HepG2 (cell line): ENCODE results near the gene PGS1. TPM values are rescaled to one million over a fixed set of nuclear protein-coding genes. Genes with fewer than 3 reads are reported as not detected.

Source experiments
- HOXA5 ChIP-seq: sonication (generic); formaldehyde crosslinking; IDR thresholded peaks from 2 replicates; pipeline ENCODE4 v1.4.0; 2020; ENCODE audit warnings: missing genetic modification reagents
- MTF2 ChIP-seq: sonication (generic); formaldehyde crosslinking; IDR thresholded peaks from 2 replicates; pipeline ENCODE4 v1.5.0; 2020; ENCODE audit warnings: missing genetic modification reagents, borderline replicate concordance
- NCOR1 ChIP-seq: fragments of 200-600 bp; sonication (generic); IDR thresholded peaks from 2 replicates; pipeline ENCODE4 v1.7.0; 2017; ENCODE audit warnings: antibody characterized with exemption, low read length, borderline replicate concordance
- NFE2 ChIP-seq: sonication (generic); formaldehyde crosslinking; IDR thresholded peaks from 2 replicates; pipeline ENCODE4 v1.4.0; 2020; ENCODE audit warnings: missing genetic modification reagents
- NR2F1 ChIP-seq, 2 experiments: fragments of 450-650 bp in 1 of 2; formaldehyde crosslinking in 1 of 2; IDR thresholded peaks; 2 replicates each; pipeline versions ENCODE4 v1.5.0 to v1.6.1; 2016 to 2020; ENCODE audit warnings: mild to moderate bottlenecking in 1 of 2, missing compliant biosample characterization in 1 of 2, missing genetic modification reagents in 1 of 2, moderate library complexity in 1 of 2
- REPIN1 ChIP-seq: sonication (generic); formaldehyde crosslinking; IDR thresholded peaks from 2 replicates; pipeline ENCODE4 v1.8.0; 2022; ENCODE audit warnings: missing genetic modification reagents, low read depth, mild to moderate bottlenecking, borderline replicate concordance
- RFX5 ChIP-seq: IDR thresholded peaks from 2 replicates; pipeline ENCODE4 v1.6.1; 2011; ENCODE audit warnings: low read depth, low read length, improper control_type of control experiment
- TBP ChIP-seq: sonication (generic); formaldehyde crosslinking; IDR thresholded peaks from 2 replicates; pipeline ENCODE4 v1.5.0; 2020; ENCODE audit warnings: missing genetic modification reagents
- ZNF138 ChIP-seq: sonication (generic); formaldehyde crosslinking; IDR thresholded peaks from 2 replicates; pipeline ENCODE4 v1.5.0; 2020; ENCODE audit warnings: mild to moderate bottlenecking, low read depth, missing genetic modification reagents
- ZNF350 ChIP-seq: sonication (generic); formaldehyde crosslinking; IDR thresholded peaks from 2 replicates; pipeline ENCODE4 v1.4.0; 2020; ENCODE audit warnings: mild to moderate bottlenecking, low read depth, missing genetic modification reagents, borderline replicate concordance
- polyA plus RNA-seq, 8 experiments: library from polyadenylated mRNA; depleted of rRNA in 3 of 8; stranded (reverse) in 7 of 8; unstranded in 1 of 8; fragments of >200 nt; fragmentation: Illumina TruSeq in 4 of 8; extraction: Trizol in 4 of 8; gene quantifications; 2 replicates each; pipeline versions ENCODE4 v1.2.1 to v1.2.3, GENCODE V29; 2011 to 2016; ENCODE audit warnings: low read depth in 4 of 8, missing spikeins in 1 of 8, mixed read lengths in 1 of 8; ENCODE audit not compliant: insufficient read depth in 1 of 8
- total RNA-seq, 5 experiments: library from RNA; depleted of rRNA; stranded (reverse); fragments of >200 nt; fragmentation: Illumina TruSeq; extraction: Trizol; gene quantifications; 2 replicates each; pipeline ENCODE4 v1.2.3, GENCODE V29; 2016; ENCODE audit warnings: low read depth in 1 of 5
- TF ChIP-seq, protein P1 (sequence below): sonication (generic); formaldehyde crosslinking; IDR thresholded peaks from 2 replicates; pipeline ENCODE4 v1.8.1; 2023; ENCODE audit warnings: mild to moderate bottlenecking, missing genetic modification reagents
- TF ChIP-seq, protein P2 (sequence below): IDR thresholded peaks from 2 replicates; pipeline ENCODE4 v1.6.1; 2016; ENCODE audit warnings: missing biosample characterization, missing genetic modification reagents, low read depth
- TF ChIP-seq, protein P3 (sequence below): sonication (generic); formaldehyde crosslinking; IDR thresholded peaks from 2 replicates; pipeline ENCODE4 v1.5.0; 2020; ENCODE audit warnings: mild to moderate bottlenecking, missing genetic modification reagents
- TF ChIP-seq, protein P4 (sequence below): sonication (generic); formaldehyde crosslinking; IDR thresholded peaks from 2 replicates; pipeline ENCODE4 v1.4.0; 2020; ENCODE audit warnings: missing genetic modification reagents, borderline replicate concordance
- TF ChIP-seq, protein P5 (sequence below): sonication (generic); formaldehyde crosslinking; IDR thresholded peaks from 2 replicates; pipeline ENCODE4 v1.8.0; 2023; ENCODE audit warnings: mild to moderate bottlenecking, missing genetic modification reagents
- TF ChIP-seq, protein P6 (sequence below): sonication (generic); formaldehyde crosslinking; IDR thresholded peaks from 2 replicates; pipeline ENCODE4 v1.4.0; 2020; ENCODE audit warnings: missing genetic modification reagents; ENCODE audit errors: not compliant biosample characterization

PGS1 gene
- total and polyA plus RNA-seq, 2 of the 13 experiments (the other 11 are each of a cell fraction or from before 2014, with no cell fraction given) = 25.9 to 31.5 TPM

DNA sequence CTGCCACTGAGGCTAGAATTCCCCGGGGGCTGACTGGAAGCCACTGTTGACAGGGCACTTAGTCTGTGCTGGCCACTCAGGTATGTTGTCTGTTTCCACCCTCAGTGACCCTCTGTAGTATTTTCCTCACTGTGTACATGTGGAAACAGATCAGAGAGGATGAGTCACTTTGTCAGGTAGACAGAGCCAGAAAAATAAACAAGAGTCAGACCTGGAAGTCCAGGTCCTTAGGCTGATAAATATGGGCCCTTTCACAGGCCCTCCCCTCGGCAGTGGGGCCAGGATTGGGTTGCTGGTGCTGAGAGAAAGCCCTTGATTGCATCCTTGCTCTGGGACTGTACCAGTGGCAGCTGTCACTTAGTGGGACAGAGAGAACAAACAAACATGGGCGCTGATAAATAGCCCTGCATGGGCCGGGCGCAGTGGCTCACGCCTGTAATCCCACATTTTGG, 21.3 kb downstream of the PGS1 start (continued):
- TF ChIP-seq, protein P1, sequence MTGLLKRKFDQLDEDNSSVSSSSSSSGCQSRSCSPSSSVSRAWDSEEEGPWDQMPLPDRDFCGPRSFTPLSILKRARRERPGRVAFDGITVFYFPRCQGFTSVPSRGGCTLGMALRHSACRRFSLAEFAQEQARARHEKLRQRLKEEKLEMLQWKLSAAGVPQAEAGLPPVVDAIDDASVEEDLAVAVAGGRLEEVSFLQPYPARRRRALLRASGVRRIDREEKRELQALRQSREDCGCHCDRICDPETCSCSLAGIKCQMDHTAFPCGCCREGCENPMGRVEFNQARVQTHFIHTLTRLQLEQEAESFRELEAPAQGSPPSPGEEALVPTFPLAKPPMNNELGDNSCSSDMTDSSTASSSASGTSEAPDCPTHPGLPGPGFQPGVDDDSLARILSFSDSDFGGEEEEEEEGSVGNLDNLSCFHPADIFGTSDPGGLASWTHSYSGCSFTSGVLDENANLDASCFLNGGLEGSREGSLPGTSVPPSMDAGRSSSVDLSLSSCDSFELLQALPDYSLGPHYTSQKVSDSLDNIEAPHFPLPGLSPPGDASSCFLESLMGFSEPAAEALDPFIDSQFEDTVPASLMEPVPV (CRISPR knock-in tag) = no peak
- TF ChIP-seq HOXA5 (no peak), TBP (CRISPR knock-in tag) (no peak), NR2F1 (CRISPR knock-in tag; IDR thresholded peaks at IDR 0.05) (peak in 1 of 2 experiments; percentile 42; a peak in 1 of 4 replicates), REPIN1 (no peak), NCOR1 (no peak), RFX5 (no peak), NFE2 (no peak), ZNF350 (no peak), MTF2 (CRISPR knock-in tag) (no peak), ZNF138 (CRISPR knock-in tag) (no peak)
- TF ChIP-seq, protein P2, sequence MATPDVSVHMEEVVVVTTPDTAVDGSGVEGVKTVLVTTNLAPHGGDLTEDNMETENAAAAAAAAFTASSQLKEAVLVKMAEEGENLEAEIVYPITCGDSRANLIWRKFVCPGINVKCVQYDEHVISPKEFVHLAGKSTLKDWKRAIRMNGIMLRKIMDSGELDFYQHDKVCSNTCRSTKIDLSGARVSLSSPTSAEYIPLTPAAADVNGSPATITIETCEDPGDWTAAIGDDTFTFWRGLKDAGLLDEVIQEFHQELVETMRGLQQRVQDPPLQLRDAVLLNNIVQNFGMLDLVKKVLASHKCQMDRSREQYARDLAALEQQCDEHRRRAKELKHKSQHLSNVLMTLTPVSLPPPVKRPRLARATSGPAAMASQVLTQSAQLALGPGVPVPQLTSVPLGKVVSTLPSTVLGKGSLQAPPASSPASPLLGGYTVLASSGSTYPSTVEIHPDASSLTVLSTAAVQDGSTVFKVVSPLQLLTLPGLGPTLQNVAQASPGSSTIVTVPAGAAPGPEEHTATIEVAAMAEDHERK (CRISPR knock-in tag) = no peak
- TF ChIP-seq, protein P3, sequence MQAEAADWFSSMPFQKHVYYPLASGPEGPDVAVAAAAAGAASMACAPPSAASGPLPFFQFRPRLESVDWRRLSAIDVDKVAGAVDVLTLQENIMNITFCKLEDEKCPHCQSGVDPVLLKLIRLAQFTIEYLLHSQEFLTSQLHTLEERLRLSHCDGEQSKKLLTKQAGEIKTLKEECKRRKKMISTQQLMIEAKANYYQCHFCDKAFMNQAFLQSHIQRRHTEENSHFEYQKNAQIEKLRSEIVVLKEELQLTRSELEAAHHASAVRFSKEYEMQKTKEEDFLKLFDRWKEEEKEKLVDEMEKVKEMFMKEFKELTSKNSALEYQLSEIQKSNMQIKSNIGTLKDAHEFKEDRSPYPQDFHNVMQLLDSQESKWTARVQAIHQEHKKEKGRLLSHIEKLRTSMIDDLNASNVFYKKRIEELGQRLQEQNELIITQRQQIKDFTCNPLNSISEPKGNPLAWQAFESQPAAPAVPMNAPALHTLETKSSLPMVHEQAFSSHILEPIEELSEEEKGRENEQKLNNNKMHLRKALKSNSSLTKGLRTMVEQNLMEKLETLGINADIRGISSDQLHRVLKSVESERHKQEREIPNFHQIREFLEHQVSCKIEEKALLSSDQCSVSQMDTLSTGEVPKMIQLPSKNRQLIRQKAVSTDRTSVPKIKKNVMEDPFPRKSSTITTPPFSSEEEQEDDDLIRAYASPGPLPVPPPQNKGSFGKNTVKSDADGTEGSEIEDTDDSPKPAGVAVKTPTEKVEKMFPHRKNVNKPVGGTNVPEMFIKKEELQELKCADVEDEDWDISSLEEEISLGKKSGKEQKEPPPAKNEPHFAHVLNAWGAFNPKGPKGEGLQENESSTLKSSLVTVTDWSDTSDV (CRISPR knock-in tag) = no peak
- TF ChIP-seq, protein P4, sequence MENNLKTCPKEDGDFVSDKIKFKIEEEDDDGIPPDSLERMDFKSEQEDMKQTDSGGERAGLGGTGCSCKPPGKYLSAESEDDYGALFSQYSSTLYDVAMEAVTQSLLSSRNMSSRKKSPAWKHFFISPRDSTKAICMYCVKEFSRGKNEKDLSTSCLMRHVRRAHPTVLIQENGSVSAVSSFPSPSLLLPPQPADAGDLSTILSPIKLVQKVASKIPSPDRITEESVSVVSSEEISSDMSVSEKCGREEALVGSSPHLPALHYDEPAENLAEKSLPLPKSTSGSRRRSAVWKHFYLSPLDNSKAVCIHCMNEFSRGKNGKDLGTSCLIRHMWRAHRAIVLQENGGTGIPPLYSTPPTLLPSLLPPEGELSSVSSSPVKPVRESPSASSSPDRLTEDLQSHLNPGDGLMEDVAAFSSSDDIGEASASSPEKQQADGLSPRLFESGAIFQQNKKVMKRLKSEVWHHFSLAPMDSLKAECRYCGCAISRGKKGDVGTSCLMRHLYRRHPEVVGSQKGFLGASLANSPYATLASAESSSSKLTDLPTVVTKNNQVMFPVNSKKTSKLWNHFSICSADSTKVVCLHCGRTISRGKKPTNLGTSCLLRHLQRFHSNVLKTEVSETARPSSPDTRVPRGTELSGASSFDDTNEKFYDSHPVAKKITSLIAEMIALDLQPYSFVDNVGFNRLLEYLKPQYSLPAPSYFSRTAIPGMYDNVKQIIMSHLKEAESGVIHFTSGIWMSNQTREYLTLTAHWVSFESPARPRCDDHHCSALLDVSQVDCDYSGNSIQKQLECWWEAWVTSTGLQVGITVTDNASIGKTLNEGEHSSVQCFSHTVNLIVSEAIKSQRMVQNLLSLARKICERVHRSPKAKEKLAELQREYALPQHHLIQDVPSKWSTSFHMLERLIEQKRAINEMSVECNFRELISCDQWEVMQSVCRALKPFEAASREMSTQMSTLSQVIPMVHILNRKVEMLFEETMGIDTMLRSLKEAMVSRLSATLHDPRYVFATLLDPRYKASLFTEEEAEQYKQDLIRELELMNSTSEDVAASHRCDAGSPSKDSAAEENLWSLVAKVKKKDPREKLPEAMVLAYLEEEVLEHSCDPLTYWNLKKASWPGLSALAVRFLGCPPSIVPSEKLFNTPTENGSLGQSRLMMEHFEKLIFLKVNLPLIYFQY (CRISPR knock-in tag) = peak; percentile 89; the same call in 1 of the 2 replicates
- TF ChIP-seq, protein P5, sequence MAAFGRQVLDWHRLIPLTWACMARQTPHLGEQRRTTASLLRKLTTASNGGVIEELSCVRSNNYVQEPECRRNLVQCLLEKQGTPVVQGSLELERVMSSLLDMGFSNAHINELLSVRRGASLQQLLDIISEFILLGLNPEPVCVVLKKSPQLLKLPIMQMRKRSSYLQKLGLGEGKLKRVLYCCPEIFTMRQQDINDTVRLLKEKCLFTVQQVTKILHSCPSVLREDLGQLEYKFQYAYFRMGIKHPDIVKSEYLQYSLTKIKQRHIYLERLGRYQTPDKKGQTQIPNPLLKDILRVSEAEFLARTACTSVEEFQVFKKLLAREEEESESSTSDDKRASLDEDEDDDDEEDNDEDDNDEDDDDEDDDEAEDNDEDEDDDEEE (CRISPR knock-in tag) = no peak
- TF ChIP-seq, protein P6, sequence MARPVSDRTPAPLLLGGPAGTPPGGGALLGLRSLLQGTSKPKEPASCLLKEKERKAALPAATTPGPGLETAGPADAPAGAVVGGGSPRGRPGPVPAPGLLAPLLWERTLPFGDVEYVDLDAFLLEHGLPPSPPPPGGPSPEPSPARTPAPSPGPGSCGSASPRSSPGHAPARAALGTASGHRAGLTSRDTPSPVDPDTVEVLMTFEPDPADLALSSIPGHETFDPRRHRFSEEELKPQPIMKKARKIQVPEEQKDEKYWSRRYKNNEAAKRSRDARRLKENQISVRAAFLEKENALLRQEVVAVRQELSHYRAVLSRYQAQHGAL = no peak
